Right atrium auricular region (tissue), 2 donors: Measurements from ENCODE around the gene OR5K2. TPM values are rescaled to one million over a fixed set of nuclear protein-coding genes. Genes with fewer than 3 reads are reported as not detected.

Experiments used
- DNase-seq: peaks from one replicate; pipeline ENCODE4 v3.0.0-alpha.2; 2019; ENCODE audit warnings: low spot score
- H3K27ac ChIP-seq, 2 donors: fragments of 200-600 bp; sonication (generic); 1 replicate in 1 of 2; 2 replicates in 1 of 2; pipeline ENCODE4 v1.5.1; 2016 to 2019
- H3K27me3 ChIP-seq, 2 donors: fragments of 200-600 bp; sonication (generic); one replicate each; pipeline versions ENCODE4 v1.5.1 to v1.6.0; 2017 to 2019
- H3K36me3 ChIP-seq: fragments of 200-600 bp; sonication (generic); one replicate; pipeline ENCODE4 v1.5.1; 2016
- H3K4me1 ChIP-seq, 2 donors: fragments of 200-600 bp; sonication (generic); one replicate each; pipeline versions ENCODE4 v1.5.1 to v1.6.0; 2017 to 2019
- H3K4me3 ChIP-seq, 2 donors: fragments of 200-600 bp; sonication (generic); 1 replicate in 1 of 2; 2 replicates in 1 of 2; pipeline ENCODE4 v1.5.1; 2017 to 2019; ENCODE audit warnings: mild to moderate bottlenecking in 1 of 2, moderate library complexity in 1 of 2
- H3K9me3 ChIP-seq, 2 donors: fragments of 200-600 bp; sonication (generic); one replicate each; pipeline ENCODE4 v1.5.1; 2019
- CTCF ChIP-seq, 2 donors: fragments of 200-600 bp; sonication (generic); IDR thresholded peaks; one replicate each; pipeline ENCODE4 v1.5.1; 2019; ENCODE audit warnings: antibody characterized with exemption in 2 of 2
- total RNA-seq, 2 donors: library from RNA; depleted of rRNA; stranded (reverse); fragments of >200 nt; gene quantifications; one replicate each; pipeline ENCODE4 v1.1.0, GENCODE V29; 2016

Gene OR5K2
- total RNA-seq, 2 donors from 2014 or later = not detected

- no peak overlapping the region for H3K4me3 ChIP-seq
These were observed 28.0 kb downstream of the OR5K2 start for GRCh38 chr3:98525494-98525893.

GRCh38 chr3:98528474-98529346, 31.2 kb downstream of the OR5K2 start:
- Histone ChIP-seq H3K27me3 (no peaks in the 10 kb centered on the region), H3K4me3 (no peak overlapping the region), H3K4me1 (no peaks in the 10 kb centered on the region), H3K9me3 (no peaks in the 10 kb centered on the region), H3K27ac (no peak overlapping the region), H3K36me3 (no peaks in the 10 kb centered on the region)
- no peak for DNase-seq
- no peak for TF ChIP-seq CTCF (IDR thresholded peaks at IDR 0.05)

More at GRCh38 chr3:98525494-98525893, 28.0 kb downstream of the OR5K2 start:
- Histone ChIP-seq H3K4me1 (peaks cover 0 to 16% of the 10 kb centered on the region in 2 donors), H3K27ac (no peak overlapping the region), H3K36me3 (no peaks in the 10 kb centered on the region), H3K27me3 (no peaks in the 10 kb centered on the region), H3K9me3 (no peaks in the 10 kb centered on the region)
- DNase-seq = no peak
- no peak for TF ChIP-seq CTCF (IDR thresholded peaks at IDR 0.05)

GRCh38 chr3:98529856-98530459, 32.5 kb downstream of the OR5K2 start:
- no peak overlapping the region for H3K4me3 ChIP-seq
- H3K9me3 ChIP-seq = no peaks in the 10 kb centered on the region
- no peaks in the 10 kb centered on the region for H3K27me3 ChIP-seq
- H3K4me1 ChIP-seq = no peaks in the 10 kb centered on the region
- no peak for DNase-seq
- TF ChIP-seq CTCF (IDR thresholded peaks at IDR 0.05) = no peak
- H3K36me3 ChIP-seq = no peaks in the 10 kb centered on the region
- no peak overlapping the region for H3K27ac ChIP-seq

GRCh38 chr3:98530676-98531075, 33.2 kb downstream of the OR5K2 start:
- Histone ChIP-seq H3K4me1 (no peaks in the 10 kb centered on the region), H3K36me3 (no peaks in the 10 kb centered on the region), H3K27ac (no peak overlapping the region), H3K27me3 (no peaks in the 10 kb centered on the region), H3K9me3 (no peaks in the 10 kb centered on the region), H3K4me3 (no peak overlapping the region)
- TF ChIP-seq CTCF (IDR thresholded peaks at IDR 0.05) = no peak
- DNase-seq = no peak

- H3K9me3 ChIP-seq = no peaks in the 10 kb centered on the region
- no peaks in the 10 kb centered on the region for H3K27me3 ChIP-seq
- H3K4me1 ChIP-seq = no peaks in the 10 kb centered on the region
- H3K27ac ChIP-seq = no peak within 1 kb of the TSS
- DNase-seq = no peak
- no peak within 1 kb of the TSS for H3K4me3 ChIP-seq
- TF ChIP-seq CTCF (IDR thresholded peaks at IDR 0.05) = no peak
- H3K36me3 ChIP-seq = no peaks in the 10 kb centered on the region
These were observed 34.3 kb downstream of the OR5K2 start, which contains the start of gene GPR15 for GRCh38 chr3:98531622-98532274. TSS of gene GPR15 (plus strand) at chr3:98531978. CDS start at chr3:98532034, 56 bp downstream.
